Body of pancreas (tissue), 4 donors: ENCODE results near the gene SBF2. TPM values are rescaled to one million over a fixed set of nuclear protein-coding genes. Genes with fewer than 3 reads are reported as not detected.

Experiments used
- ATAC-seq: fragments of 150-250 bp; one replicate; pipeline ENCODE4 v1.9.1; 2016
- DNase-seq, 4 donors: peaks; one replicate each; pipeline ENCODE4 v3.0.0-alpha.2; 2019
- H3K27ac ChIP-seq, 4 donors: fragments of 200-600 bp; sonication (generic); 1 replicate in 3 of 4; 2 replicates in 1 of 4; pipeline versions ENCODE4 v1.5.1 to v1.6.1; 2016 to 2019; ENCODE audit warnings: mild to moderate bottlenecking in 1 of 4, mixed read lengths in 1 of 4, moderate library complexity in 1 of 4
- H3K27me3 ChIP-seq, 2 donors: fragments of 200-600 bp; sonication (generic); one replicate each; pipeline ENCODE4 v1.6.0; 2016; ENCODE audit warnings: mild to moderate bottlenecking in 1 of 2
- H3K36me3 ChIP-seq, 2 donors: fragments of 200-600 bp; sonication (generic); replicated peaks in 1 of 2; 2 replicates each; pipeline ENCODE4 v1.5.1; 2016; ENCODE audit warnings: low read depth in 2 of 2; ENCODE audit not compliant: insufficient read depth in 1 of 2
- H3K4me1 ChIP-seq: fragments of 200-600 bp; sonication (generic); one replicate; pipeline ENCODE4 v1.6.0; 2016
- H3K4me3 ChIP-seq, 2 donors: fragments of 200-600 bp; sonication (generic); 1 replicate in 1 of 2; 2 replicates in 1 of 2; pipeline ENCODE4 v1.5.1; 2016 to 2019
- H3K9me3 ChIP-seq, 3 donors: fragments of 200-600 bp; sonication (generic); 1 replicate in 2 of 3; 2 replicates in 1 of 3; pipeline ENCODE4 v1.5.1; 2016
- POLR2A ChIP-seq, 3 donors: fragments of 450-650 bp; IDR thresholded peaks; one replicate each; pipeline ENCODE4 v1.6.1; 2016; ENCODE audit warnings: antibody characterized with exemption in 3 of 3, mild to moderate bottlenecking in 2 of 3
- WGBS, 2 donors: methylation state at CpG; one replicate each; pipeline ENCODE4 v1.1.5; 2017; 5-methylcytosine and 5-hydroxymethylcytosine counted together
- intact Hi-C: fragments of 100-400 bp; cut with DNase I; formaldehyde crosslinking; loops from one replicate; pipeline ENCODE4 v1.15.1; 2023
- total RNA-seq, 2 donors: library from RNA; depleted of rRNA; stranded (reverse); fragments of >200 nt; gene quantifications; one replicate each; pipeline ENCODE4 v1.1.0, GENCODE V29; 2016
- TF ChIP-seq, protein P1 (sequence below), 7 experiments: fragments of 450-650 bp in 4 of 7; fragments of 200-600 bp in 3 of 7; sonication (generic) in 3 of 7; IDR thresholded peaks; one replicate each; pipeline ENCODE4 v1.5.1; 2016 to 2019; ENCODE audit warnings: antibody characterized with exemption in 7 of 7

The SBF2 gene
- total RNA-seq, 2 donors from 2014 or later = 23.6 to 38.9 TPM

DNA sequence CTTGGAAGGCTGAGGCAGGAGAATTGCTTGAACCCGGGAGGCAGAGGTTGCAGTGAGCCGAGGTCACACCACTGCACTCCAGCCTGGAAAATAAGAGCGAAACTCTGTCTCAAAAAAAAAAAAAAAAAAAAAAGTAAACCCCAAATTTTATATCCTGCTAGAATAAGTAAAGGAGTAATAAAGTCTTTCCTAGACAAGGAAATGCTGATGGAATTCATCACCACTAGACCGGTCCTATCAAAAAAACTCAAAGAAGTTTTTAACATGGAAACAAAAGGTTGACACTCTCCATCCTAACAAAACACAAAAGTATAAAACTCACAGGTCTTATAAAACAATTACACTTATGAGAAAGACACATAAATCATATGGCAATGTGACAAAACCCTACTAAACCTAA lies 213.9 kb downstream of the SBF2 start:
- H3K9me3 ChIP-seq = no peaks in the 10 kb centered on the region
- no peak for TF ChIP-seq POLR2A (IDR thresholded peaks at IDR 0.05)
- TF ChIP-seq, protein P1, sequence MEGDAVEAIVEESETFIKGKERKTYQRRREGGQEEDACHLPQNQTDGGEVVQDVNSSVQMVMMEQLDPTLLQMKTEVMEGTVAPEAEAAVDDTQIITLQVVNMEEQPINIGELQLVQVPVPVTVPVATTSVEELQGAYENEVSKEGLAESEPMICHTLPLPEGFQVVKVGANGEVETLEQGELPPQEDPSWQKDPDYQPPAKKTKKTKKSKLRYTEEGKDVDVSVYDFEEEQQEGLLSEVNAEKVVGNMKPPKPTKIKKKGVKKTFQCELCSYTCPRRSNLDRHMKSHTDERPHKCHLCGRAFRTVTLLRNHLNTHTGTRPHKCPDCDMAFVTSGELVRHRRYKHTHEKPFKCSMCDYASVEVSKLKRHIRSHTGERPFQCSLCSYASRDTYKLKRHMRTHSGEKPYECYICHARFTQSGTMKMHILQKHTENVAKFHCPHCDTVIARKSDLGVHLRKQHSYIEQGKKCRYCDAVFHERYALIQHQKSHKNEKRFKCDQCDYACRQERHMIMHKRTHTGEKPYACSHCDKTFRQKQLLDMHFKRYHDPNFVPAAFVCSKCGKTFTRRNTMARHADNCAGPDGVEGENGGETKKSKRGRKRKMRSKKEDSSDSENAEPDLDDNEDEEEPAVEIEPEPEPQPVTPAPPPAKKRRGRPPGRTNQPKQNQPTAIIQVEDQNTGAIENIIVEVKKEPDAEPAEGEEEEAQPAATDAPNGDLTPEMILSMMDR (IDR thresholded peaks at IDR 0.05) = no peak
- ATAC-seq (no peak), DNase-seq (no peak)
- H3K27me3 ChIP-seq = no peaks in the 10 kb centered on the region
- H3K4me1 ChIP-seq = no peaks in the 10 kb centered on the region
- intact Hi-C loops = no loop called here
- H3K36me3 ChIP-seq = no peaks in the 10 kb centered on the region
- WGBS, 2 donors = 83 to 97% methylated on average over 4 of the region's 4 CpGs
- no peak overlapping the region for H3K4me3 ChIP-seq
- H3K27ac ChIP-seq = no peak overlapping the region

DNA sequence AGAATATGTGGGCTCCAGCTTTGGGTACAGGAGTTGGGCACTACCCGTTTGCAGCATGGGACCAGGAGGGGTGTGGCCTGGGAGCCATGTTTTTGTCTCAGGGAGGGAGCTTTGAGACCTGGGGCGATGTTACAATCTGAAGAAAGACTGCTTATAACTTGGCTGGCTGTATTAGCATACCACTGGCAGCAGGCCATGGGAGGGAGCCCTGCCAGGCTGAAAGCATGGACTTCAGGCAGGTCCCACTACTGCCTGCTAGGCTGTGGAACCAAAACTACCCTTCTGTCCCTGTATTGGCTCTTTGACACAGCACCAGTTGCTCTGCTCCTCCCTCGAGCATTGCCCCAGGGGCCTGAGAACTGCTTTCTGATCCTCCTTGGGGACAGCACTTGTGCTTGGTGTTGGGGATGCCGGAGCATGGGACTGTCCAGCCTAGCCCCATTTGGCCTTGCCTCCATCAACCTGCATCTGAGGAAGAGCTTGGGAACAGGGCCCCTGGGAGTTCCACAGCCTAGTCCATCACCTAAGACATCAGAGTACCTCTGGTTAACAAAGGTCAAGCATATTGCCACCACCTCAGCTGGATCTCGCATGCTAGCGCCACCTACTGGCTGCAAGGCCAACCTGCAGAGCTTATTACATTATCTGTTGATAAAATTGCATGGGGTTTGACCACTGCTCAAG lies 217.4 kb downstream of the SBF2 start:
- Histone ChIP-seq H3K9me3 (no peaks in the 10 kb centered on the region), H3K36me3 (no peaks in the 10 kb centered on the region), H3K4me1 (no peaks in the 10 kb centered on the region), H3K27ac (no peak overlapping the region), H3K27me3 (no peaks in the 10 kb centered on the region), H3K4me3 (no peak overlapping the region)
- no peak for TF ChIP-seq POLR2A (IDR thresholded peaks at IDR 0.05)
- TF ChIP-seq, protein P1 (IDR thresholded peaks at IDR 0.05) = peak in 5 of 7 experiments; percentile 32 to 43 (median 35)
- intact Hi-C loops = no loop called here
- DNase-seq (peak in 3 of 4 donors; percentile 14 to 59 (median 22)), ATAC-seq (no peak)
- WGBS, 2 donors = 34 to 37% methylated on average over 6 of the region's 6 CpGs

DNA sequence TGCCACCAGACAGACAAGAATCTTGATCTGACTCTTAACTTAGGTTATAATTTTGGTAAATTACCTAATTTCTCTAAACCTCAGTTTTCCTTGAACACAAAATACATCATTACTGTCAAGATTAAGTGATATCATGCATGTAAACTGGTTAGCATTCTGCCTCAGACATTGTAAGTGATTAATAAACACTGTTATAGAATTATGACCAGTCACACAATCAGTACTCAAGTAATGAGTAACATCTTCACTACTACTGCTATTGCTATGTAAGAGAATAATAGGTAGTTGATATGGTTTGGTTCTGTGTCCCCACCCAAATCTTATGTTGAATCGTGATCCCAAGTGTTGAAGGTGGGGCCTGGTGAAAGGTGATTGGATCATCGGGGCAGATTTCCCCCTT lies 218.9 kb downstream of the SBF2 start:
- H3K27me3 ChIP-seq = no peaks in the 10 kb centered on the region
- H3K4me3 ChIP-seq = no peak overlapping the region
- 87 to 88% methylated on average over 2 of the region's 2 CpGs for WGBS, 2 donors
- TF ChIP-seq, protein P1 (IDR thresholded peaks at IDR 0.05) = no peak
- no peak for TF ChIP-seq POLR2A (IDR thresholded peaks at IDR 0.05)
- no peak for ATAC-seq
- H3K4me1 ChIP-seq = no peaks in the 10 kb centered on the region
- H3K27ac ChIP-seq = no peak overlapping the region
- no peaks in the 10 kb centered on the region for H3K36me3 ChIP-seq
- no peak for DNase-seq
- H3K9me3 ChIP-seq = no peaks in the 10 kb centered on the region
- intact Hi-C loops = no loop called here

DNA sequence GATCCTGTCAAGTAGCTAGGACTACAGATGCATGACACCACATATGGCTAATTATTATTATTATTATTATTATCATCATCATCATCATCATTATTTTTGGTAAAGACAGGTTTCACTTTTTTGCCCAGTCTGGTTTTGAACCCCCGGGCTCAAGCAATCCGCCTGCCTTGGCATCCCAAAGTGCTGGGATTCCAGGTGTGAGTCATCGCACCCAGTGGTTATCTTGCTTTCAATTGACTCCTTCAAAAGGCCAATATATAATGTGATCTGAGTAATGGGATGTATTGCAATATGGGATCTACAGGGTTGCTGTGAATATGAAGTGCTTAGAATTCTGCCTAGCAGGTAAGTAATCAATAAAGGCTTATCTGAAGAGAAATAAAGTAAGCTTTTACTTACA lies 221.2 kb downstream of the SBF2 start:
- no peak overlapping the region for H3K27ac ChIP-seq
- no peaks in the 10 kb centered on the region for H3K9me3 ChIP-seq
- no peaks in the 10 kb centered on the region for H3K27me3 ChIP-seq
- intact Hi-C loops = no loop called here
- no peaks in the 10 kb centered on the region for H3K36me3 ChIP-seq
- TF ChIP-seq POLR2A (IDR thresholded peaks at IDR 0.05) = no peak
- TF ChIP-seq, protein P1 (IDR thresholded peaks at IDR 0.05) = no peak
- DNase-seq = no peak
- WGBS, 2 donors = 92 to 96% methylated on average over 3 of the region's 3 CpGs
- ATAC-seq = no peak
- H3K4me1 ChIP-seq = no peaks in the 10 kb centered on the region
- H3K4me3 ChIP-seq = no peak overlapping the region

DNA sequence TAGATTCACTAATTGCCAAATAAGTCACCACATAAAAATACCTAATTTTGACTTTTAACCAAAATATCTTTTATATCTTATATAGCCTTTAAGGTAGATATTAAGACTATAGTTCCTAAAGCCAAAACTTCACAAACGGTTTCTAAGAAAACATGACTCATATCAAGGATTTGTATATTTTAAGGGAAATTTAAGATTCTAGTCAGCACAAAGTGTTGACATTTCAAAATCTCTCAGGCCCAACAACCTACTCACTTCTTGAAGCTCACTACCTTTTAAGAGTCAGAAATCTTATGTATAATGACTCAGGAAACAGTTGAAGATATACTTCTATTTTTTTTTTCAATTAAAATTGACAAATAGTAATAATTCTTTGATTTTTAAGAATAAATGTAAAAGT lies 221.9 kb downstream of the SBF2 start:
- Histone ChIP-seq H3K27ac (no peak overlapping the region), H3K27me3 (no peaks in the 10 kb centered on the region), H3K4me1 (no peaks in the 10 kb centered on the region), H3K4me3 (no peak overlapping the region), H3K9me3 (no peaks in the 10 kb centered on the region), H3K36me3 (no peaks in the 10 kb centered on the region)
- TF ChIP-seq, protein P1 (IDR thresholded peaks at IDR 0.05) = no peak
- no peak for TF ChIP-seq POLR2A (IDR thresholded peaks at IDR 0.05)
- intact Hi-C loops = no loop called here
- ATAC-seq (no peak), DNase-seq (no peak)
- 89 to 97% methylated on average over 1 of the region's 1 CpG for WGBS, 2 donors
